ENCODE results near the gene CLMP.

The CLMP gene

DNA sequence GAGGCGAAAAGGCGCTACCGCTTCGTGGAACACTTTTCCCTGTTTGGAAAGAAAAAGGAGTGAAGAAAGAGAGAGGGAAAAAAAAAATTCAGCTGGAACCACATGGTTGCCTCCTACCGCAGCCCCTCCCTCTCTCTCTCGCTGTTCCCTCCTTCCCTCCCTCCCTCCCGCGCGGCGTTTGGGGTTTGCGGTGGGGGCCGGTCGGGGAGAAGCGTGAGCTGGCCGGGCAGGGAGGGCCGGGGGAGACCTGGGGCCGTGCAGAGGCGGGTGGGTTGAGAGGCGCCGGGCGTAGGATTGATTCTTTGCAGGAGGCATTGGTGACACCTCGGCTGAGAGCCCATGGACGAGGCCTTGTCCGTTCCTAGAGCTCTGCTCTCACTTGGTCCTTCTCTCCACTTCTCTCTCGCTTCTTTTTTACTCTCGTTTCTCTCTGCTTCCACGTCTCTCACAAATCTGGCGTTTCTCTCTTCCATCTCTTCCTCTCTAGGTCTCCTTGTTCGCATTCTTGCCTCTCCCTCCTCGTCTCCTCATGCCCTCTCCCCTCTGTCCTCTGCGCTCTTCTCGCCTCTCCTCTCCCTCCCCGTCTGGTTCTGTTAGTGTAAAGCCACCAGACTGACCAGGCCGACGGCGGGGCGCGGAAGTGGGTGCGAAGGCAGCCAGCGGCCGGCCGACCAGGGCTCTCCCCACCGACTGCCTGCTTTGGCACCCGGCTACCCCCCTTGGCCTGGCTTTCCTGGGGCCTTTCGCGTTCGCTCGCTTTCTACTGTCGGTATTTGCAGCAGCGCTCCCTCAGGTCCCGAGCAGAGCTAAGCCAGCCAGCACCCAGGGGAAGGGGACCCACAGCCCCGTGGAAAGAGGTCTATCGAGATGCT, at the start of gene CLMP:
CLMP (minus strand) TSS at position 61 of the 872 bp plus-strand sequence. CDS start 308 bp downstream, outside the sequence.
- DNase-seq, result peak; percentile 3

GRCh38 chr11:123241874-123242543, 47.0 kb upstream of the CLMP start:
- no peak for DNase-seq

DNA sequence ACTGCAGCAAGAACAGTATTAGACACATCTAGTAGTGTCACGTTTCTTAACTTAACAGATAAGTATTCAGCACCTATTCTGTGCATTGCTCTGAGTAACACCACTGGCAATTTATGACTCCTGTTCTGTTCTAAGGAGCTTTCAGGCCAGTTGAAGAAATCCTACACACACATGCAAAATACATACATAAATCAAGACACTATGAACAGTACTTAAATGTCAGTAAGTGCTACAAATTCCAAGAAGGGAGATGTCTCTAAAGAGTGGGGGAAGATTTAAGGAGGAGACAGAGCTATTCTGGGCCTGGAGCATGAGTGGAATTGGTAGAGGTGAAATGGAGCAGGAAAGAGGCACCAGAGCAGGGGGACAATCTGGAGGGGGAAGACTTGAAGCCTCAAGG, 46.2 kb upstream of the CLMP start:
- no peak for DNase-seq

- no peak for DNase-seq
These were observed 44.4 kb upstream of the CLMP start for GRCh38 chr11:123239191-123240150.

GRCh38 chr11:123238297-123238696, 43.2 kb upstream of the CLMP start:
- DNase-seq, result no peak

DNA sequence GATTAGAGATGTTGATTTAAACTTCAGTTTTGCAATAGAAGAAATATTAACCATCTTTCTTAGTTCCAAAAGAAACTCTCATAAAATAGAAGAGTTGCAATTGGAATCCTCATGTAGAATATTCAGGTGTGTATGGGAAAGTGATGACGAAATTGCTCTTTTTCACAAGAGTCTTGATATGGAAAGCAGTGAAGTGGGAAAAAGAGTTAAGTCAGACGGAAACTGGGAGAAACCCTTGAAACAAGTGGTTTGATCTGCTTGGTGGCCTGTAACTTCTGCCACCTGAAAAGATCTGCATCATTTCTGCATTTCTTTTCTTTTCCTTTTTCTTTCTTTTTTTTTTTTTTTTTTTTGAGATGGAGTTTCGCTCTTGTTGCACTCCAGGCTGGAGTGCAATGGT, 41.8 kb upstream of the CLMP start:
- no peak for DNase-seq

- no peak for DNase-seq
These were observed 40.7 kb upstream of the CLMP start for GRCh38 chr11:123235656-123236261.

GRCh38 chr11:123235117-123235655, 40.1 kb upstream of the CLMP start:
- peak; percentile 1 for DNase-seq

DNA sequence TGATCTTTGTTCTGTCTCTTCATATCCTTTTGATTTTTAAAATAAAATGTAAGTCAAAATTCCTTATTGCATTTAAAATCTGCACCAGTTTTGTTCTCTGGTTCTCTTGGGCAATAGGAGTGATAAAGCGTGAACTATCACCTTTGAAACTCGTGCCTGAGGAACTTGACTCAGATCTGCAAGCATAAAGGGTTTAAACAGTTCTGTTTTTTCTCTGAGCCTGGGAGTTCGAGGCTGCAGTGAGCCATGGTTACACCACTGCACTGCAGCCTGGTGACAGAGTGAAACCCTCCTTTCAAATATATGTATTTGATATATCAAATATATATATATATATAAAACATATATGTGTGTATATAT, 38.9 kb upstream of the CLMP start:
- no peak for DNase-seq

DNA sequence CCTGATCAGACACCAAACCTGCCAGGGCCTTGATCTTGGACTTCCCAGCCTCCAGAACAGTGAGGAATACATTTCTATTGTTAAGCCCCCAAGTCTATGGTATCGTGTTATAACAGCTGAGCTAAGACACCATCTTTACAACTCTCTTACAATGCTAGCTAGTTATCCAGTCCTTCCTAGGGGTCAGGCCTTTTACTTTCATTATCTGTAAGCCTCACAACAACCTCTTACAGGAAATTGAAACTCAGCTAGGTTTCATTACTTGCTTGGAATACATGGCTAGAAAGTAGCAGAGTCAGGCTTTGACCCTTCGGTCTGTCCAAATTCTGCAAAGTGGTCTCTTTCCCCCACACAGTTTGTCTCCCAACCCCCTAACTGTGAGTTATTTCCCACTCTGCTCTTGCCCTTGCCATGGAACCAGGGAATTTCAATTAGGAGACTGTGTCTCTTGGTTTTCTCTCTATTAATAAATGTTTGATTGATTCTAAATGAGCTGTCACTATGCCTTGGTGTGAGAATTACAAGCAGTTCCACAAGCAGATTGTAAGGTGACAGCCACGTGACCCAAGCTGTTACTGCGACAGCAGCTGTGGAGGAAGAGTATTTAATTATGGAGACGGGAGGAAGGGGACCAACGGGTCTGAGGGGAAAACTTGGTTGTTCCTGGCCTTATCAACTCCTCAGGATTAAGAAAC, 38.4 kb upstream of the CLMP start:
- DNase-seq, result peak; percentile 1

GRCh38 chr11:123231777-123232176, 36.7 kb upstream of the CLMP start:
- no peak for DNase-seq

DNA sequence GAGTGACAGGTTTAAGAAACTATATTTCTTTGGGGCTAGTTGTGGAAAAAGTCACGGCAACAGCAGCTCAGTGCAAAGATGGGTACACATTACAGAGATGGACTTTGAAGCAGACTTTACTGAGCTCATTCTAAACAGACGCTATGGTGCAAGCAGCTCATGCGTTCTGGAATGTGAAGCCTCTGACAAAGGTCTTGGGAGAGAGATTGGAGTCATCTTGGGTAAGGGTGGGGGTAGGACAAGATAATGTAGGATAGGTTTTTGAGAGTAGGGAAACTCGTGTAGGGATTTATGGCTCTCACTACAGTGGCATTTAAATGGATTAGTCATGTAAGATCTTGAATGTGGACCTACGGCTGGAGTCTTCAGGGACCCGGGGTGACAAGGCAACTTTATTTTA, 36.2 kb upstream of the CLMP start:
- no peak for DNase-seq

DNA sequence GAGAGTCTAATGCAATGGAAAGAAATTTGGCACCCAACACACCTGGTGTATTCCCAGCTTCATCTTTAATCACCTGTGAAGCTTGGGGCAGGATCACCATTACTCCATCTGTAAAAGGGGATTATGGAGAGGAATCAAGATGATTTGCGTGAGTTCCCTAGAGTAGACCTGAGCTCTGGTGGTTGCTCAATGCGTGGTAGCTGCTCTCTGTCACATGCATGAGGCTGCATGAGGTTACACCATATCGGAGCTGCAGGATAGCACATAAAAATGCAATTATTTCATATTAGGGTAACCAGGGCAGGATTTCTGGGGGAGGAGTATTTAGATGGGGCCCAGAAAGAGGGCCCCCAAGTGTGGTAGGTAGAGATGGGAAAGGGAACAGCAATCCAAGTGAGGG, 35.3 kb upstream of the CLMP start:
- no peak for DNase-seq

DNA sequence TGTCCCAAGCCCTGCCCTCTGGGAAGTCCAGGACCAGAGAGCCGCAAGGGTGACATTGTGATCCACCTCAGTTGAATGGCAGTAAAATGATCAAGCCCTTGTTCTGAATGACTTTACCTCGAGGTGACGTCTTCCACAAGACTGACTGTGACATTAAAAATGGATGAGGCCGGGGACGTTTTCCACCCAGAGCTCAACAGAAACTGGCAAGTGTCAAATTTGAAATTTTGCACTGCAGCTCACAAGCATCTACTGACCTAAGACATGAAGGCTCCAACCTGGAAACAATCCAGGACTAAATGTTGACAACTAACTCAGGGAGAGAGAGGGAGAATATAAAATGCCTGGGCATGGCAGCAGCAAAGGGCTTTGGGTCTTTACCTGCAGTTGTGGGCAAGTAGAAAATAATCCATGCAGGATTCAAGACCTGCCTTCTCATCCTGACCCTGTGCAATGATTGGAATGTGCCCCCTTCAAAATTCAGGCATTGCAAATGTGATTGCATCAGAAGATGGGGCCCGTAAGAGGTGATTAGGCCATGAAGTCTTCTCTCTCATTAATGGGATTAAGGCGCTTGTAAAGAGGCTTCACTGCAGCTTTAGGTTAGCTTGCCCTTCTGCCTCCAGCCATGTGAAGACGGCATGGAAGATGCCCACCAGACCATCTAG, 33.6 kb upstream of the CLMP start:
- DNase-seq, result no peak

- DNase-seq, result no peak
These were observed 32.9 kb upstream of the CLMP start for GRCh38 chr11:123227763-123228495.

- no peak for DNase-seq
These were observed 26.5 kb upstream of the CLMP start for GRCh38 chr11:123221584-123221983.

DNA sequence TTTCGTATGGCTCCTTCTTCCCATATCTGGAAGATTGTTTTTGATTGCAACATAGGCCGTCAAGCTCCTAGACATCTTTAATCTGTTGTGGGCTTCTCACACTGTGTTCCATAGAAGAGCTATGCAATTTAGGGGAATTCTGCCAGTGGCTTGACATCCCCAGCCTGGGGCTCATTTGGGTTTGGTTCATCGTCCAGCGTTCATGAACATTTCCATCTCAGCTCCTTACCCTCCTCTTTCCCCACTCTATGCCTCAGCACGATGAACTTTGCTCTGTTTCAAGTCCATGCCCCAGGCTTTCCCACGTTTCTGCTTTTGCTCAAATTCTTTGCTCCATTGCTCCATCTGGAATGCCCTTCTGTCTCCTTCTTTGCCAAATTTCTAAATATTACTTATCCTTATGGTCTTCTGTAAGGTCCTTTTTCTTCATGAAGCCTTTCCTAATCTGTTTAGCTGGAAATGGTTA, 26.1 kb upstream of the CLMP start:
- DNase-seq, result no peak

- DNase-seq, result no peak
These were observed 24.1 kb upstream of the CLMP start for GRCh38 chr11:123219066-123219690.

- DNase-seq, result no peak
These were observed 23.4 kb upstream of the CLMP start for GRCh38 chr11:123218451-123218850.

- no peak for DNase-seq
These were observed 22.8 kb upstream of the CLMP start for GRCh38 chr11:123217897-123218296.

Data from NCI-H2171 treated with DMSO at 0.1 percent for 48 hours (cell line).